Stimulated activated naive B cell treated with anti-CD40 and anti-IgM and Interleukin-4, amounts not matched to agents 10 μg/mL and 1 μg/mL and 100 μg/mL, for 72 hours (primary cell): ENCODE data around the gene WWP2.

Experiments
- ATAC-seq, 2 donors: fragments of 150-1000 bp; cut with Tn5 transposase; replicated peaks; 2 replicates each; pipeline ENCODE4 v1.10.0; 2021; ENCODE audit warnings: moderate library complexity in 1 of 2
- DNase-seq: peaks from one replicate; pipeline ENCODE4 v3.0.0; 2021
- H3K27ac Mint-ChIP-seq: one replicate; pipeline ENCODE4 v1.8.0; 2022; ENCODE audit warnings: mild to moderate bottlenecking, mixed read lengths
- H3K27me3 Mint-ChIP-seq, 2 donors: one replicate each; pipeline ENCODE4 v1.8.0; 2022; ENCODE audit warnings: mixed read lengths in 2 of 2
- H3K36me3 Mint-ChIP-seq, 2 donors: one replicate each; pipeline ENCODE4 v1.8.0; 2022; ENCODE audit warnings: mixed read lengths in 2 of 2, mild to moderate bottlenecking in 1 of 2
- H3K4me1 Mint-ChIP-seq, 2 donors: one replicate each; pipeline ENCODE4 v1.8.0; 2022; ENCODE audit warnings: mixed read lengths in 2 of 2, mild to moderate bottlenecking in 1 of 2
- H3K4me3 Mint-ChIP-seq, 2 donors: one replicate each; pipeline ENCODE4 v1.8.0; 2022; ENCODE audit warnings: mild to moderate bottlenecking in 2 of 2, mixed read lengths in 2 of 2, moderate library complexity in 1 of 2
- H3K9me3 Mint-ChIP-seq, 2 donors: one replicate each; pipeline ENCODE4 v1.8.0; 2022; ENCODE audit warnings: mixed read lengths in 2 of 2, mild to moderate bottlenecking in 1 of 2

The WWP2 gene

GRCh38 chr16:69927056-69927757, 165.1 kb downstream of the WWP2 start:
- no peak for DNase-seq

GRCh38 chr16:69928856-69929400, 166.8 kb downstream of the WWP2 start:
- ATAC-seq (no peak), DNase-seq (no peak)
- Mint-ChIP-seq H3K9me3 (no peaks in the 10 kb centered on the region), H3K27ac (no peak overlapping the region), H3K4me3 (no peak overlapping the region), H3K27me3 (no peaks in the 10 kb centered on the region), H3K4me1 (peaks cover 0 to 7% of the 10 kb centered on the region in 2 donors), H3K36me3 (peaks cover 45% of the 10 kb centered on the region in 2 donors)

More at GRCh38 chr16:69927056-69927757, 165.1 kb downstream of the WWP2 start:
- Mint-ChIP-seq H3K27ac (peak overlapping the region; percentile 25), H3K9me3 (no peaks in the 10 kb centered on the region), H3K36me3 (peaks cover 39 to 42% of the 10 kb centered on the region in 2 donors), H3K4me3 (no peak overlapping the region), H3K4me1 (peaks cover 0 to 7% of the 10 kb centered on the region in 2 donors), H3K27me3 (no peaks in the 10 kb centered on the region)
- no peak for ATAC-seq

- no peak for DNase-seq
- no peak overlapping the region for H3K4me3 Mint-ChIP-seq
- no peak for ATAC-seq
- no peaks in the 10 kb centered on the region for H3K9me3 Mint-ChIP-seq
- peaks cover 0 to 7% of the 10 kb centered on the region in 2 donors for H3K4me1 Mint-ChIP-seq
- H3K36me3 Mint-ChIP-seq: peaks cover 50 to 51% of the 10 kb centered on the region in 2 donors
- H3K27ac Mint-ChIP-seq: no peak overlapping the region
- no peaks in the 10 kb centered on the region for H3K27me3 Mint-ChIP-seq
Observed at GRCh38 chr16:69929480-69929879, 167.3 kb downstream of the WWP2 start.

GRCh38 chr16:69930117-69930776, 168.1 kb downstream of the WWP2 start:
- peak; percentile 85 to 94 for ATAC-seq
- Mint-ChIP-seq H3K4me3 (no peak overlapping the region), H3K36me3 (peaks cover 51 to 57% of the 10 kb centered on the region in 2 donors), H3K9me3 (no peaks in the 10 kb centered on the region), H3K27me3 (no peaks in the 10 kb centered on the region), H3K4me1 (peaks cover 0 to 7% of the 10 kb centered on the region in 2 donors), H3K27ac (no peak overlapping the region)
- peak; percentile 30 for DNase-seq

GRCh38 chr16:69931631-69932030, 169.5 kb downstream of the WWP2 start:
- no peaks in the 10 kb centered on the region for H3K9me3 Mint-ChIP-seq
- no peak overlapping the region for H3K4me3 Mint-ChIP-seq
- H3K36me3 Mint-ChIP-seq: peaks cover 44 to 57% of the 10 kb centered on the region in 2 donors
- no peak overlapping the region for H3K27ac Mint-ChIP-seq
- no peaks in the 10 kb centered on the region for H3K27me3 Mint-ChIP-seq
- DNase-seq: no peak
- no peak for ATAC-seq
- peaks cover 0 to 6% of the 10 kb centered on the region in 2 donors for H3K4me1 Mint-ChIP-seq

- Mint-ChIP-seq H3K27ac (no peak overlapping the region), H3K4me1 (peaks cover 0 to under 1% of the 10 kb centered on the region in 2 donors), H3K4me3 (no peak overlapping the region), H3K36me3 (peaks cover 42 to 58% of the 10 kb centered on the region in 2 donors), H3K9me3 (no peaks in the 10 kb centered on the region), H3K27me3 (no peaks in the 10 kb centered on the region)
- no peak for DNase-seq
- ATAC-seq: no peak
Observed at GRCh38 chr16:69932228-69932627, 170.1 kb downstream of the WWP2 start.

- Mint-ChIP-seq H3K36me3 (peaks cover 48 to 64% of the 10 kb centered on the region in 2 donors), H3K27me3 (no peaks in the 10 kb centered on the region), H3K4me1 (no peaks in the 10 kb centered on the region), H3K9me3 (no peaks in the 10 kb centered on the region), H3K4me3 (no peak overlapping the region), H3K27ac (peak overlapping the region; percentile 67)
- ATAC-seq (no peak), DNase-seq (no peak)
Observed at GRCh38 chr16:69932691-69933392, 170.7 kb downstream of the WWP2 start.

GRCh38 chr16:69934044-69934443, 171.9 kb downstream of the WWP2 start:
- Mint-ChIP-seq H3K27me3 (no peaks in the 10 kb centered on the region), H3K4me1 (no peaks in the 10 kb centered on the region), H3K27ac (peak overlapping the region; percentile 71), H3K36me3 (peaks cover 57 to 73% of the 10 kb centered on the region in 2 donors), H3K9me3 (no peaks in the 10 kb centered on the region), H3K4me3 (no peak overlapping the region)
- DNase-seq: no peak
- no peak for ATAC-seq

GRCh38 chr16:69934751-69935150, 172.6 kb downstream of the WWP2 start:
- H3K9me3 Mint-ChIP-seq: no peaks in the 10 kb centered on the region
- DNase-seq (no peak), ATAC-seq (no peak)
- H3K27me3 Mint-ChIP-seq: no peaks in the 10 kb centered on the region
- peaks cover 53 to 75% of the 10 kb centered on the region in 2 donors for H3K36me3 Mint-ChIP-seq
- H3K27ac Mint-ChIP-seq: no peak overlapping the region
- H3K4me1 Mint-ChIP-seq: no peaks in the 10 kb centered on the region
- H3K4me3 Mint-ChIP-seq: no peak overlapping the region

GRCh38 chr16:69935278-69935711, 173.2 kb downstream of the WWP2 start:
- no peaks in the 10 kb centered on the region for H3K9me3 Mint-ChIP-seq
- ATAC-seq: no peak
- H3K4me3 Mint-ChIP-seq: no peak overlapping the region
- H3K36me3 Mint-ChIP-seq: peaks cover 48 to 75% of the 10 kb centered on the region in 2 donors
- no peaks in the 10 kb centered on the region for H3K27me3 Mint-ChIP-seq
- no peak overlapping the region for H3K27ac Mint-ChIP-seq
- no peak for DNase-seq
- no peaks in the 10 kb centered on the region for H3K4me1 Mint-ChIP-seq

GRCh38 chr16:69935740-69936139, 173.6 kb downstream of the WWP2 start:
- Mint-ChIP-seq H3K4me3 (no peak overlapping the region), H3K9me3 (no peaks in the 10 kb centered on the region), H3K4me1 (no peaks in the 10 kb centered on the region), H3K27ac (no peak overlapping the region), H3K27me3 (no peaks in the 10 kb centered on the region), H3K36me3 (peaks cover 49 to 77% of the 10 kb centered on the region in 2 donors)
- ATAC-seq (no peak), DNase-seq (no peak)

GRCh38 chr16:69936252-69936651, 174.1 kb downstream of the WWP2 start:
- H3K27ac Mint-ChIP-seq: no peak overlapping the region
- H3K27me3 Mint-ChIP-seq: no peaks in the 10 kb centered on the region
- ATAC-seq (no peak), DNase-seq (no peak)
- peaks cover 51 to 77% of the 10 kb centered on the region in 2 donors for H3K36me3 Mint-ChIP-seq
- no peaks in the 10 kb centered on the region for H3K4me1 Mint-ChIP-seq
- H3K9me3 Mint-ChIP-seq: no peaks in the 10 kb centered on the region
- H3K4me3 Mint-ChIP-seq: no peak overlapping the region

- H3K9me3 Mint-ChIP-seq: no peaks in the 10 kb centered on the region
Observed at GRCh38 chr16:69936751-69937211, 174.6 kb downstream of the WWP2 start.

GRCh38 chr16:69937465-69937951, 175.4 kb downstream of the WWP2 start:
- ATAC-seq (no peak), DNase-seq (no peak)
- H3K27me3 Mint-ChIP-seq: no peaks in the 10 kb centered on the region
- no peak overlapping the region for H3K27ac Mint-ChIP-seq
- H3K4me1 Mint-ChIP-seq: no peaks in the 10 kb centered on the region
- H3K4me3 Mint-ChIP-seq: no peak overlapping the region
- peaks cover 47 to 73% of the 10 kb centered on the region in 2 donors for H3K36me3 Mint-ChIP-seq
- no peaks in the 10 kb centered on the region for H3K9me3 Mint-ChIP-seq

More at GRCh38 chr16:69936751-69937211, 174.6 kb downstream of the WWP2 start:
- no peaks in the 10 kb centered on the region for H3K4me1 Mint-ChIP-seq
- H3K27ac Mint-ChIP-seq: no peak overlapping the region
- no peak overlapping the region for H3K4me3 Mint-ChIP-seq
- H3K27me3 Mint-ChIP-seq: no peaks in the 10 kb centered on the region
- no peak for ATAC-seq
- peaks cover 49 to 74% of the 10 kb centered on the region in 2 donors for H3K36me3 Mint-ChIP-seq
- no peak for DNase-seq
